GM12891 (cell line): ENCODE measurements around the gene HOXB6.

Experiments
- POLR2A ChIP-seq: IDR thresholded peaks from 2 replicates; pipeline ENCODE4 v1.6.1; 2011; ENCODE audit warnings: low read depth, low read length, control low read depth
- POLR2AphosphoS5 ChIP-seq: IDR thresholded peaks from 2 replicates; pipeline ENCODE4 v1.6.1; 2011; ENCODE audit warnings: low read depth, low read length, control low read depth
- POU2F2 ChIP-seq: IDR thresholded peaks from 2 replicates; pipeline ENCODE4 v1.6.1; 2011; ENCODE audit warnings: low read depth, mild to moderate bottlenecking, control low read depth, low read length, moderate library complexity
- TAF1 ChIP-seq: IDR thresholded peaks from 2 replicates; pipeline ENCODE4 v1.6.1; 2011; ENCODE audit warnings: low read depth, low read length, control low read depth

GRCh38 chr17:48562934-48563333 is 41.9 kb downstream of the HOXB6 start:
- TF ChIP-seq POLR2A (no peak), POLR2AphosphoS5 (no peak), TAF1 (no peak), POU2F2 (no peak)
